ENCODE results near the gene DBR1.

DNA sequence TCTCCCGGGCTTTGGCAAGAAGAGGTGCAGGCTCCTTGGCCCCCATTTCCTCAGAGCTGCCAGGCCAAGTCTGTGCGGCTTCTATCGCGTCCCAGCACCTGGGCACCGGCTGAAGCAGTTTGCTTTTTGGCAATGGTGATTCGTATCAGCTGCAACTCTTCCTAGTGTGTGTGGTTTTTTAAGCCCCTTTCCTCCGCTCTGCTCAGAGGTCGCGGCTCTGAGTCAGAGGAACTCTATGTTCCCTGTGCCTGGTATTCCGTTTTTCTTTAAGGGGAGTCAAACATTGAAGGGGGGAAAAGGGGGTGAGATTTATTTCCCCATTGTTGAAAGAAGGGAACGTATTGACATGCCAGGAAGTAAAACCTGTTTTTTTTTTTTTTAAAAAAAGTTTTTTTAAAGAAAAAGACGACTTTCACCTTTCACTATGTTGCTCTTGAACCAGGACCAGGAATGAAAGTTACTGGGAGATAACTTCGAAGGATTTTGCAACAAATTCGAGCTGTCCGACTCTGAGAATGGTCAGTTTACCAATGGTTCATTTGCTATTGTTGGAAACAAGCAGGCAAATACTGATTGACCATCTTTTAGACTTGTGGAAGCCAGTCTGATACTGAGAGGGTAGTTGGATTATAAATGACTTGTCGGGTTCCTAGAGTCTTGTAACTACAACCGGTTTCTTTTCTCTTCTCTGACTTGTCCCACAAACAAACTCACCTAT, 13.5 kb upstream of the DBR1 start:
- TF ChIP-seq BHLHE40 (IDR thresholded peaks at IDR 0.05; ENCODE audit: borderline replicate concordance) (no peak), SP1 (IDR thresholded peaks at IDR 0.05) (no peak), LEF1 (IDR thresholded peaks at IDR 0.05; ENCODE audit: borderline replicate concordance) (no peak)
- TF ChIP-seq, protein P1, sequence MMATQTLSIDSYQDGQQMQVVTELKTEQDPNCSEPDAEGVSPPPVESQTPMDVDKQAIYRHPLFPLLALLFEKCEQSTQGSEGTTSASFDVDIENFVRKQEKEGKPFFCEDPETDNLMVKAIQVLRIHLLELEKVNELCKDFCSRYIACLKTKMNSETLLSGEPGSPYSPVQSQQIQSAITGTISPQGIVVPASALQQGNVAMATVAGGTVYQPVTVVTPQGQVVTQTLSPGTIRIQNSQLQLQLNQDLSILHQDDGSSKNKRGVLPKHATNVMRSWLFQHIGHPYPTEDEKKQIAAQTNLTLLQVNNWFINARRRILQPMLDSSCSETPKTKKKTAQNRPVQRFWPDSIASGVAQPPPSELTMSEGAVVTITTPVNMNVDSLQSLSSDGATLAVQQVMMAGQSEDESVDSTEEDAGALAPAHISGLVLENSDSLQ (IDR thresholded peaks at IDR 0.05) = no peak

Measured in HEK293T (cell line).